HG03060 (cell line): ENCODE measurements around the gene HOXB3.

Source experiments
- ATAC-seq: cut with Tn5 transposase; IDR thresholded peaks from one replicate; pipeline ENCODE4 v1.9.1; 2021; ENCODE audit warnings: low read depth, moderate number of reproducible peaks; ENCODE audit not compliant: unreplicated experiment

Gene HOXB3

GRCh38 chr17:48532261-48532660, 57.8 kb downstream of the HOXB3 start:
- ATAC-seq, result no peak

GRCh38 chr17:48530887-48531272, 59.2 kb downstream of the HOXB3 start, which contains the start of gene HOXB1:
TSS of gene HOXB1 (minus strand) at chr17:48531011. CDS start at chr17:48530904, 107 bp downstream.
- ATAC-seq, result no peak

GRCh38 chr17:48530208-48530886, 59.7 kb downstream of the HOXB3 start:
- no peak for ATAC-seq

- ATAC-seq, result no peak
These were observed 60.4 kb downstream of the HOXB3 start for GRCh38 chr17:48529683-48530009.

- no peak for ATAC-seq
These were observed 60.9 kb downstream of the HOXB3 start for GRCh38 chr17:48528936-48529682.

- no peak for ATAC-seq
These were observed 61.7 kb downstream of the HOXB3 start for GRCh38 chr17:48528153-48528935.

GRCh38 chr17:48527547-48527932, 62.5 kb downstream of the HOXB3 start:
- ATAC-seq, result no peak

GRCh38 chr17:48526608-48527546, 63.2 kb downstream of the HOXB3 start:
- no peak for ATAC-seq

- no peak for ATAC-seq
These were observed 67.0 kb downstream of the HOXB3 start for GRCh38 chr17:48523010-48523409.

- no peak for ATAC-seq
These were observed 67.9 kb downstream of the HOXB3 start for GRCh38 chr17:48522031-48522653.

GRCh38 chr17:48520631-48521079, 69.4 kb downstream of the HOXB3 start:
- ATAC-seq, result no peak

GRCh38 chr17:48519427-48519826, 70.6 kb downstream of the HOXB3 start:
- ATAC-seq, result no peak

- ATAC-seq, result no peak
These were observed 72.6 kb downstream of the HOXB3 start for GRCh38 chr17:48517478-48517877.

GRCh38 chr17:48515925-48516900, 73.8 kb downstream of the HOXB3 start:
- ATAC-seq, result no peak

GRCh38 chr17:48514477-48514876, 75.6 kb downstream of the HOXB3 start:
- no peak for ATAC-seq

- no peak for ATAC-seq
These were observed 76.2 kb downstream of the HOXB3 start for GRCh38 chr17:48513666-48514455.

GRCh38 chr17:48513097-48513496, 76.9 kb downstream of the HOXB3 start:
- no peak for ATAC-seq
